GM20431 (cell line): ENCODE results near the gene FSIP1.

Source experiments
- in situ Hi-C: fragments of 300-500 bp; cut with MseI, MboI; formaldehyde crosslinking; loops from one replicate; pipeline ENCODE4 v1.15.0; 2020; ENCODE audit warnings: low sequenced_read_pairs; ENCODE audit not compliant: unreplicated experiment

FSIP1 gene

DNA sequence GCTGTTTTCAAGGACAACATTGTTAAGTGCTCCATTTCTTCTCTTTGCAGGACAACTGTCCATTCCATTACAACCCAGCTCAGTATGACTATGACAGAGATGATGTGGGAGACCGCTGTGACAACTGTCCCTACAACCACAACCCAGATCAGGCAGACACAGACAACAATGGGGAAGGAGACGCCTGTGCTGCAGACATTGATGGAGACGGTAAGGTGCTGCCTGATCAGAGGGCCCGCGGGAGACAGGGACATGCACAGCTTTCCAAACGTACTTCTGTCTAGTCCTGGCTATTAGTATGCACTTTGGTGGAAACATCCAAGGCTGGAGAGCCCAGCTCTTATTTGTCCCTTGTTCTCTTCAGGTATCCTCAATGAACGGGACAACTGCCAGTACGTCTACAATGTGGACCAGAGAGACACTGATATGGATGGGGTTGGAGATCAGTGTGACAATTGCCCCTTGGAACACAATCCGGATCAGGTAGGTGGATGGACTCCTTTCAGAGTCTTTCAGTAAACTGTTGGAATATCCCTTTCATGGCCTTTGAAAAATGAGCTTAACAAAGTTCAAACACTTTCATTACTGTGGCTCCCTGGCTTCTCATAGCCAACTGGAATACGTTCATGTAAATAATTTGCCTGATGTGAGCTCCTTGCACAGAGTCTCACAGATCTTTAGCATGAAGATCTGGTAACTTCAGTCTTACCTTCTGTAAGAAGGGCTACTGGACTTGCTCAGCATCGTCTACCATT is 191.3 kb downstream of the FSIP1 start:
- in situ Hi-C loops = loop anchor here (25.0 kb wide), 3 partner anchors 279 to 879 kb away; no protein-coding TSS in a partner anchor

DNA sequence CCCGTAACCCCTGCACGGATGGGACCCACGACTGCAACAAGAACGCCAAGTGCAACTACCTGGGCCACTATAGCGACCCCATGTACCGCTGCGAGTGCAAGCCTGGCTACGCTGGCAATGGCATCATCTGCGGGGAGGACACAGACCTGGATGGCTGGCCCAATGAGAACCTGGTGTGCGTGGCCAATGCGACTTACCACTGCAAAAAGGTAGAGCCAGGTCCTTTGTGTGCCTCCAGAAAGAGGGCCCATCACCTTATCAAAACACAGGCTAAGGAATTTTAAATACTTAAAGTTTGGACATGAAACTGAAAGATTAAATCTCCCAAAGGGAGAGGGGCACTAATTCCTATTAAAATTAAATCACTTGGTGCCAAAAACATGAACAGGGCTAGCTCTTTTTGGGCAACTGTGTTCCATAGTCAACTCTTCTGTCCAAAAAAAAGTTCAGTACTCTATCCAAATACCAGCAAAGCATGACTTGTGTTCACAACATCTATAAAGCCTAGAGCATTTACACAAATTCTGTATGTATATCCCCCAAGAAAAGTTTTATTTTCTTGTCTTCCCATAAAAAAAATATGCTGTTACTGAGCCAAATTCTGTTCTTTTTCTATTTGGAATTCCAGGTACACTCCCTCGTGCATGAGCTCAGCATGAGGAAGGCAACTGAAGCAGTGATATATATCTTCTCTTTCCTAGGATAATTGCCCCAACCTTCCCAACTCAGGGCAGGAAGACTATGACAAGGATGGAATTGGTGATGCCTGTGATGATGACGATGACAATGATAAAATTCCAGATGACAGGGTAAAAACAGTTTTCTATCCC is 192.6 kb downstream of the FSIP1 start:
- in situ Hi-C loops = loop anchor here (25.0 kb wide), 3 partner anchors 278 to 878 kb away; no protein-coding TSS in a partner anchor

DNA sequence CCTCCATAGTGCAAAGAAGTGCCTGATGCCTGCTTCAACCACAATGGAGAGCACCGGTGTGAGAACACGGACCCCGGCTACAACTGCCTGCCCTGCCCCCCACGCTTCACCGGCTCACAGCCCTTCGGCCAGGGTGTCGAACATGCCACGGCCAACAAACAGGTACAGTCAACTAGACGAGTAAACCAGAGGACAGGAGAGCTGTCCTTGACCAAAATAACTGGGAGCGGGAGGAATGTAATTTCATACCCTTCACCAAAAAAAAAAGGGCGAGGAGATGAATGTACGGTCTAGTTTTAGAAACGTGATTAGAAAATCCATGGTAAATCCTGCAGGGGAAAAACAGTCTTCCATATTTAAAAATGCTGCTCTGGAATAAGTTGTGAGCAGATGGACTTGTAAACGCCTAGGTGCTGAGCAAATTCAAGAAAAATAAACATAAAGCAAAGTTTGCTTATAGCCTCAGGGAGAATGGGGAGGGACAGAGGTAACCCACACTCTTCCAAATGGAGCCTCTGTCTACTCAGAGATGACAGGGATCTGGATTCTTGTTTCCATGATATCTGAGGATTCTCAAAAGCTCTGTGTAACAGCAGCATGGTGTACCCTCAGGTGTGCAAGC is 193.3 kb downstream of the FSIP1 start:
- in situ Hi-C loops = loop anchor here (25.0 kb wide), 3 partner anchors 277 to 877 kb away; no protein-coding TSS in a partner anchor

DNA sequence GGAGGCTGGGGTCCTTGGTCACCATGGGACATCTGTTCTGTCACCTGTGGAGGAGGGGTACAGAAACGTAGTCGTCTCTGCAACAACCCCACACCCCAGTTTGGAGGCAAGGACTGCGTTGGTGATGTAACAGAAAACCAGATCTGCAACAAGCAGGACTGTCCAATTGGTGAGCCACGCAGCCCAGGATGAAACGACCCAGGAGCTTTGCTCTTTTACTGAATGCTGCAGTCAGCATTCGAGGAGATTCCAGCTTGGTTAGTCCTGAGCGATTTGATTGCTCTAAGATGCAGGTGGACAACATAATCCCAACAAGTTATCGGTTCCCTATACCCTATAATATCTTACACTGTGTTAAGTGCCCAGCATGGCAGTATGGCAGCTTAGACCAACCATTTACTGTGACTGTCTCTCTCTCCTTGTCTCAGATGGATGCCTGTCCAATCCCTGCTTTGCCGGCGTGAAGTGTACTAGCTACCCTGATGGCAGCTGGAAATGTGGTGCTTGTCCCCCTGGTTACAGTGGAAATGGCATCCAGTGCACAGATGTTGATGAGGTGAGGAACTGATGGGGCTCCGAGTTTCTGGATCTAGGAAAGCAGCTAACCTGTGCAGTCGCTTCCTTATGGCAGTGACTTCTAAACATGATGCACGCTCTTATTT is 194.0 kb downstream of the FSIP1 start:
- in situ Hi-C loops = loop anchor here (25.0 kb wide), 3 partner anchors 276 to 876 kb away; no protein-coding TSS in a partner anchor

- in situ Hi-C loops = loop anchor here (25.0 kb wide), 3 partner anchors 276 to 876 kb away; no protein-coding TSS in a partner anchor
Observed at GRCh38 chr15:39587731-39588530, 194.7 kb downstream of the FSIP1 start.

GRCh38 chr15:39587096-39587721 is 195.4 kb downstream of the FSIP1 start:
- in situ Hi-C loops = loop anchor here (25.0 kb wide), 3 partner anchors 275 to 875 kb away; no protein-coding TSS in a partner anchor

GRCh38 chr15:39586387-39587095 is 196.1 kb downstream of the FSIP1 start:
- in situ Hi-C loops = loop anchor here (25.0 kb wide), 3 partner anchors 274 to 874 kb away; no protein-coding TSS in a partner anchor

DNA sequence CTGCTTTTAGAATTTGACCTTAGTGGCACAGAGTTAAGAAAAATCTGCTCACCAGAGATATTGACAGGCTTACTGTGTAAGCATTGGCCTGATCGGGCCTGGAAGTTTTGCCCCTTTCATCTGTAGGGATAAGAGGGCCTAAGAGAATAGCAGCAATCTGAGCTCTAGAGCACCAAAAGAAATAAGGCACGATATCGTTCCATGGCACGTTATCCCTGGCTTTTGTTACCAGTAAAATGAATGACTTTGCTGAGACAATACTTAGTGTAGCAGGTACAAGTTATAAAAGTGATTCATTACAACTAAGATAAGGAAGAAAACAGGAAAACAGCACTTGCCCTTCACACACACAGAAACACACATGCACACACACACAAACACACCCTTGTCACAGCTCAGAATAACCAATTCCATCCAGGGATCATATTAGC is 196.8 kb downstream of the FSIP1 start:
- in situ Hi-C loops = loop anchor here (25.0 kb wide), 3 partner anchors 274 to 874 kb away; no protein-coding TSS in a partner anchor

DNA sequence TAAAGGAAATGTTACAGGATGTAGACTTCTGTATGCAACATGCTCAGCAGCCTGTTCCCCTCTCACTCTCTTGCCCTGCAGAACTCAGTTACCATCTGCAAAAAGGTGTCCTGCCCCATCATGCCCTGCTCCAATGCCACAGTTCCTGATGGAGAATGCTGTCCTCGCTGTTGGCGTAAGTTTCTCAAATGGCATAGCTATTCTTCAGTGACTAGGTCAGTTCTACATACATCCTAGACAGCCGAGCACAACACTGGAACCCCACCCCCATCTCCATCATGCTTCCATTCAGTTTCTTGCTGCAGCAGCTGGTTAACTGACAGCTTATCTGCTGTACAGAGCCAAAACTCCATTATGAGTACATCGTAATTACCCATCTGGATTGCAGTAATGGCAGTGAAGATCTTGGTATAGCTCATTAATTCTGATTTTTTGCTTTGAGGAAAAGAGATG is 197.2 kb downstream of the FSIP1 start:
- in situ Hi-C loops = loop anchor here (25.0 kb wide), 3 partner anchors 273 to 873 kb away; no protein-coding TSS in a partner anchor

- in situ Hi-C loops = loop anchor here (25.0 kb wide), 3 partner anchors 273 to 873 kb away; no protein-coding TSS in a partner anchor
Observed at GRCh38 chr15:39584662-39585388, 197.8 kb downstream of the FSIP1 start.

DNA sequence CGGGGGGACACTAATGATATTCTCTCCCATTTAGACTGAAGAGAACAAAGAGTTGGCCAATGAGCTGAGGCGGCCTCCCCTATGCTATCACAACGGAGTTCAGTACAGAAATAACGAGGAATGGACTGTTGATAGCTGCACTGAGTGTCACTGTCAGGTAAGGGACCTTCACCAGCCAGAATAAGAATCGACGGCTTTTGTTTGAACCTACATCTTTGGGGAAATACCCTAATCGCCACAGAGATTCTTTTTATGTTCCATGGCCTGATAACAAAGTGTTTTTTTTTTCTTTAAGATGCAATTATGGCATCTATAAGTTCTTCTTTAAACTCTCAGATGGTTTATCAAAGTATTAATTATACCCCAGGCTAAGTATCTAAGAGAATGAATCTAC is 198.4 kb downstream of the FSIP1 start:
- in situ Hi-C loops = loop anchor here (25.0 kb wide), 3 partner anchors 272 to 872 kb away; no protein-coding TSS in a partner anchor

DNA sequence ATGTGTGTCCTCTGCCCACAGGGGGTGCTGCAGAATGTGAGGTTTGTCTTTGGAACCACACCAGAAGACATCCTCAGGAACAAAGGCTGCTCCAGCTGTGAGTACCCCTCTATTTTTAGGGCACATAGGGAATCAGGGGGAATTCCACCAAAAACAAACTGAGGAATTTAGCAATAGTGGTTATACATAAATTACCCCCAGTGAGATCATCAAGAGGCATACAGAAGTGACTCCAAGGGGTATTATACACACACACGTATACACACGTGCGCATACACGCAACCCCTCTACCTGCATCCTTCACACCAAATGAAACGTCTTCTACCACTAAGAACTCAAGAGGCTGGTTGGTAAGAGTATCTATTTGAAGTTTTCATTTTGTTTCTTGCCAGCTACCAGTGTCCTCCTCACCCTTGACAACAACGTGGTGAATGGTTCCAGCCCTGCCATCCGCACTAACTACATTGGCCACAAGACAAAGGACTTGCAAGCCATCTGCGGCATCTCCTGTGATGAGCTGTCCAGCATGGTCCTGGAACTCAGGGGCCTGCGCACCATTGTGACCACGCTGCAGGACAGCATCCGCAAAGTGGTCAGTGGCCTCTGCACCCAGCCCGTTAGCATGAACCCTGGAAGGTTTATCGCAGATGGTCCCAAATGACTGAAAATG is 198.9 kb downstream of the FSIP1 start:
- in situ Hi-C loops = loop anchor here (25.0 kb wide), 3 partner anchors 271 to 871 kb away; no protein-coding TSS in a partner anchor

DNA sequence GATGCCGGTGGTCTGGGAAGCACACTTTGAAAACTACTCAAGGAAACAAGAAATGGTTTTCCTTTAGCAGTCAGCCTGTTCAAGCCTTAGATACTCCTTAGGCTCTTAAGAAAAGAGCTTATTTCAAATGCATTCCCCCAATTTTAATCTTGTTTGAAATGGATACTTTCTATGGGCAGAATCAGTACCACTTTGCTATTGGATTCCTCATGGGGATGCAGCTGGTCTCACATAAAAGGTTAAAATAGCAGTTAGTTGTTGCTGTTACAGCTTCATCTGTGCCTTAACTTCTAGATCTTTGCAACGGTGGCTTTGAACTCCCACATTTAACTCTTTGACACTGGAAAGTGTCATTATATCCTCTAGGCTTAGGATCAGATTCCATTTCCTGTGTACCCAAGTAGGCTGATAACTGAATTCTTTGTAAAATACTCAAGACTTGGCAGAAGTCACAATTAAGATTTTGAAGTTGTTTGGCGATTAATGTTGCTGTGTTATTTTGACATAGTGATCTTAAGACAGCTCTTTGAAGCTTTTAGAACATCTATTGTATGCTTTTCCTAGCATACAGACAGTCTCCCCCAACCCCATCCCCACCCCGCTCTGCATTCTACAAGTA is 199.6 kb downstream of the FSIP1 start:
- in situ Hi-C loops = loop anchor here (25.0 kb wide), 3 partner anchors 271 to 871 kb away; no protein-coding TSS in a partner anchor

DNA sequence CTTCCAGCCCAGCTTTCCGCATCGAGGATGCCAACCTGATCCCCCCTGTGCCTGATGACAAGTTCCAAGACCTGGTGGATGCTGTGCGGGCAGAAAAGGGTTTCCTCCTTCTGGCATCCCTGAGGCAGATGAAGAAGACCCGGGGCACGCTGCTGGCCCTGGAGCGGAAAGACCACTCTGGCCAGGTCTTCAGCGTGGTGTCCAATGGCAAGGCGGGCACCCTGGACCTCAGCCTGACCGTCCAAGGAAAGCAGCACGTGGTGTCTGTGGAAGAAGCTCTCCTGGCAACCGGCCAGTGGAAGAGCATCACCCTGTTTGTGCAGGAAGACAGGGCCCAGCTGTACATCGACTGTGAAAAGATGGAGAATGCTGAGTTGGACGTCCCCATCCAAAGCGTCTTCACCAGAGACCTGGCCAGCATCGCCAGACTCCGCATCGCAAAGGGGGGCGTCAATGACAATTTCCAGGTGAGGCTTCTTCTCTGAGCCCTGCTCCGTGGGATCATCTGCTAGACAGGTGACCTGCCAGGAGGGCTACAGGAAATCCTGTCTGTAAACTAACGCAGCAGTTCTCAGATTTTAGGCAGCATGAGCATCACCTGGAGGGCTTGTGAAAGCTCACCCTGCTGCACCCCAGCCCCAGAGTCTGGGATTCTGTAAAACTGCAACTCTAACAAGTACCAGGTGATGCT is 200.2 kb downstream of the FSIP1 start:
- in situ Hi-C loops = loop anchor here (25.0 kb wide), 3 partner anchors 270 to 870 kb away; no protein-coding TSS in a partner anchor

- in situ Hi-C loops = loop anchor here (25.0 kb wide), 3 partner anchors 270 to 870 kb away; no protein-coding TSS in a partner anchor
Observed at GRCh38 chr15:39581793-39582285, 200.8 kb downstream of the FSIP1 start.
